IPS-18a (cell line): ENCODE results near the gene CCNJ.

Source experiments
- H3K27ac ChIP-seq: one replicate; pipeline ENCODE4 v1.5.1; 2013; ENCODE audit warnings: low read length
- H3K27me3 ChIP-seq: one replicate; pipeline ENCODE4 v1.6.1; 2013; ENCODE audit warnings: mild to moderate bottlenecking, low read length; ENCODE audit not compliant: control insufficient read depth, insufficient read depth
- H3K36me3 ChIP-seq: one replicate; pipeline ENCODE4 v1.6.1; 2013; ENCODE audit warnings: low read depth, low read length; ENCODE audit not compliant: control insufficient read depth
- H3K4me1 ChIP-seq: one replicate; pipeline ENCODE4 v1.6.1; 2013; ENCODE audit warnings: low read depth, low read length; ENCODE audit not compliant: control insufficient read depth
- H3K4me3 ChIP-seq: one replicate; pipeline ENCODE4 v1.5.1; 2013; ENCODE audit warnings: low read length
- H3K9ac ChIP-seq: one replicate; pipeline ENCODE4 v1.6.1; 2013; ENCODE audit warnings: mild to moderate bottlenecking, low read length, moderate library complexity
- H3K9me3 ChIP-seq: one replicate; pipeline ENCODE4 v1.6.1; 2013; ENCODE audit warnings: low read depth, low read length; ENCODE audit not compliant: control insufficient read depth

The CCNJ gene

DNA sequence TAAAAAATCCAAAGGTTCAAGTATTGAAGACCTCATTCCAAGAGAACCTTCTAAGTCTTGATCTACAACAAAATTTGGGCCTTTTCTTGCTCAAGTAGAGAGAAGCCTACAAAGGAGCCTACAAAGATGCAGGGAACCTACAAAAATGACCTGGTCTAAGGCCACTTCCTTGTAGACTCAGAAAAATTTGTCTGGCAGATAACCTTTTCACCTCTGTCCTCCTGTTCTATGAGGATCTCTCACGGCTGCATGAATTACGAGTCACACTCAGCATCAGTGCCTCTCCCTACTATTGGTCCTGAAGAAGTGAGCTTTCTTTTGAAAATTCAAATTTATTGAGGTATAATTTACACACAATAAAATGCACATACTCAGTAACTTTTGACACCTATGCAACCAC is 29.3 kb downstream of the CCNJ start:
- Histone ChIP-seq H3K4me3 (no peak overlapping the region), H3K27me3 (no peaks in the 10 kb centered on the region), H3K27ac (no peak overlapping the region), H3K36me3 (no peaks in the 10 kb centered on the region), H3K9ac (no peak overlapping the region), H3K9me3 (no peaks in the 10 kb centered on the region), H3K4me1 (no peaks in the 10 kb centered on the region)

DNA sequence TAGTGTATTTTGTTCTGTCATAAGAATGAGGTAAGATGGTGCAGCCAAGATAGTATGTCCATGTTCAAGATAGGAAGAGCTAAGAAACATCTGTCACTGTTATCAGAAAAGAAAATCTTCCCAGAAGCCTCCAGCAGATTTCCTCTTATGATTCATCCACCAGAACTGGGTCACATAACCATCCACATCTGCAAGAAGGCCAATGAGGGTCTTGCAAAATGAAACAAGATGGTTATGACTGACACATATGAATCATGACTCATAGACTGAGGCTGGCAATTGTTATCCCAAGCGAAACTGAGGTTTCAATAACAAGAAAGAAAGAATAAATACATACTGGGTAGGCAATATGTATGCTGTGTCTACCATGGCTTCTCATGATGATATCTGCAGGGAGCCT is 30.3 kb downstream of the CCNJ start:
- Histone ChIP-seq H3K27ac (no peak overlapping the region), H3K9me3 (no peaks in the 10 kb centered on the region), H3K36me3 (no peaks in the 10 kb centered on the region), H3K27me3 (no peaks in the 10 kb centered on the region), H3K4me1 (no peaks in the 10 kb centered on the region), H3K4me3 (no peak overlapping the region), H3K9ac (no peak overlapping the region)

DNA sequence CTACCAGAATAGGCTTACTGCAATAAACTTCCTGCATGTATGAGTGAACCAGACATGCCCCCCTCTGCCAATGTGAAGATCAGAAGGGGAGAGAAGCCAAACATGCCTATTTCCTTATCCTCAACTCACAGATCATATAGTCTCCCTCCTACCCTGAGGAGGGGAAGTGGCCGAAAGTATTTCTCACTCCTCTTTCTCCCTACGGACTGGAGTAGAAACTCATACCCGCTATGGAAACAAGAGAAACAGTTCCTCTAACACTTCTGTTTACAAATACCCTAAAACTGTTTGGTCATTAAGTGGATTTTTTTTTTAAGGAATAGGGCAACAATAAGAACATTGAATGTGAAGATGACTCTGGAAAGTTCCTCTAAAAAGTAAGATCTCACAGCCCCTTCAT is 31.4 kb downstream of the CCNJ start:
- Histone ChIP-seq H3K27me3 (no peaks in the 10 kb centered on the region), H3K9me3 (no peaks in the 10 kb centered on the region), H3K27ac (no peak overlapping the region)

DNA sequence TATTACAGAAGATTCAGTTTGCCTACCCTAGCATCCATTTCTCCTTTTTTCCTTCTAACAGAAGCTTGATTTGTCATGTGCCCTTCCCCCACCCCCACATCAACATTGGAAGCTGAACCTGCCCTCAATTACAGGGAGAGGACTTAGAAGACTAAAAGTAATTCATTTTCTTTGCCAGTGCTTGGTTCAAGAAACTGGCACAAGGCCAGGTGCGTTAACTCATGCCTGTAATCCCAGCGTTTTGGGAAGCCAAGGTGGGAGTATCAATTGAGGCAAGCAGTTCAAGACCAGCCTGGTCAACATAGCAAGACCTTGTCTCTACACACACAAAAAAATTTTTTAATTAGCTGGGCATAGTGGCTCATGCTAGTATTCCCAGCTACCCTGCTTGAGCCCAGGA is 32.6 kb downstream of the CCNJ start:
- Histone ChIP-seq H3K4me1 (no peaks in the 10 kb centered on the region), H3K9ac (no peak overlapping the region), H3K27ac (no peak overlapping the region)

More for the DNA sequence above, 31.4 kb downstream of the CCNJ start:
- no peaks in the 10 kb centered on the region for H3K36me3 ChIP-seq
- H3K4me3 ChIP-seq, result no peak overlapping the region
- no peak overlapping the region for H3K9ac ChIP-seq
- no peaks in the 10 kb centered on the region for H3K4me1 ChIP-seq

DNA sequence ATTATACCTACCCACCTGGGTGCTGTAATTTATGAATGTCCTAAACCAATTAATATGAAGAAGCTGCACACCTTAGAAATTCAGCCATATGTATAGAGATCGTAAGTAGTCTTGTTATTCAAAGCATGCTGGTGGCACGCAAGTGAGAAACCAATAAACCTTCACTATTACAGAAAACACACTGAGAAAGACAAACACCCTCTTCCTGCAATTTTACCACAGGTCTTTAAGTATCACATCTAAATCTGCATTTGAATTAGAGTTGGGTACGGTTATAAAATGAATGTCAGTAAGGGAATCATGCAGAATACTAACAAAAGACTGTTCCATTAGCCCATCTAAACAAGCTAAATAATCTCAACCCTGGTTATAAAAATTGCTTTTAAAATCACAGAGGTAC is 33.8 kb downstream of the CCNJ start:
- no peaks in the 10 kb centered on the region for H3K27me3 ChIP-seq
- no peaks in the 10 kb centered on the region for H3K4me1 ChIP-seq
- H3K9me3 ChIP-seq, result no peaks in the 10 kb centered on the region
- no peaks in the 10 kb centered on the region for H3K36me3 ChIP-seq
- H3K27ac ChIP-seq, result no peak overlapping the region
- no peak overlapping the region for H3K9ac ChIP-seq
- H3K4me3 ChIP-seq, result no peak overlapping the region

More for the DNA sequence above, 32.6 kb downstream of the CCNJ start:
- Histone ChIP-seq H3K9me3 (no peaks in the 10 kb centered on the region), H3K27me3 (no peaks in the 10 kb centered on the region), H3K4me3 (no peak overlapping the region), H3K36me3 (no peaks in the 10 kb centered on the region)

DNA sequence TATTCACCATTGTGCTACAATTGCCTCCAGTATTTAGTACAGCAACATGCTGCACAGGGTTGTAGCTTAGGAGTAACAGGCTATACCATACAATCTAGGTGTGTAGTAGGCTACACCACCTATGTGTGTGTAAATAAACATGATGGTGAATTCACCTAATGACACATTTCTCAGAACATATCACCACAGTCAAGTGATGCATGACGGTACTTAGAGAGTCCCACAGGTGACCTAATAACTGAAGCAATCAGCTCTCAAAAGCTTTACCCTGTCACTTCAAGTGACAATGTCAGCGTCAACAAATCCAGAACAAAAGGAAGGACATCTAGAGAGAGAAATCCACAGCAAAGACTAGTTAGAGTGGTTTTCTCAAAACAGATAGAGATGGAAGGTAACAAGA is 38.8 kb downstream of the CCNJ start:
- Histone ChIP-seq H3K4me3 (no peak overlapping the region), H3K27ac (no peak overlapping the region), H3K9ac (no peak overlapping the region), H3K9me3 (no peaks in the 10 kb centered on the region), H3K27me3 (no peaks in the 10 kb centered on the region), H3K36me3 (no peaks in the 10 kb centered on the region), H3K4me1 (no peaks in the 10 kb centered on the region)

DNA sequence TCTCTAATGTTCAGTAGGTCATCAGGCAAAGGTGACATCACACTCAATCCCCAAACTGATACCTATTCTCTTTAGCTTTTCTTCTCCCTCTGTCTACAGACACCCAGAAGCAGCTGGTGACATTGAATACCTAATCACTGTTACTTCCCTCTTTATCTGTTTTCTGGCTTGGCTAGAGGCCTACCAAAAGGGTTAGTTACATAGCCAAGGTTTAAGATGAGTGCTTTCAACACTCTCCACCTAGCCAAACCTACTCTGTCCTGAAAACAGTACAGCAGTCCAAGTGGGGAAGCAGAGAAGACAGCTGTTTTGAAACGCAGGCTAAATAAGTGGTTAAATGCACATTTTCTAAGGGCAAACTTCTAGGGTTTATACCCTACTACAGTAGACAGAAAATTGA is 39.4 kb downstream of the CCNJ start:
- no peaks in the 10 kb centered on the region for H3K9me3 ChIP-seq

DNA sequence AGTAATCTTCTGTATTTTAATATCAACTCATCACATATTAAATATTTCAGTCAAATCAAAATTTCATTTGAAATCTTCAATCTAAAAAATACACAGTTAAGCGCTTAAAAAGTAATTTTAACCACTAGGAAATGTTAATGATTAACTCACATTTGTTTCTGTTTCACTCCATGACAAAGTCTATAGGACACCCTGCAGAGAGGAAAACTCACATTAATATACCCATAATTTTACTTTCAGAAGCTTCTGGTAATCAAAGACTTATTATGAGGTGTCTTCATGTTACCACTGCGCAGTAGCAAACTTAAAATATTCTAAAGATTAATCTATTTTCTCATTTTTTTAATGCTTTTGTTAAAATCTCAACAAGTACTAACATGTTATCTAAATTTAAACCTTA is 45.7 kb downstream of the CCNJ start:
- H3K4me3 ChIP-seq, result no peak overlapping the region
- no peak overlapping the region for H3K27ac ChIP-seq

More for the DNA sequence above, 39.4 kb downstream of the CCNJ start:
- Histone ChIP-seq H3K27ac (no peak overlapping the region), H3K4me1 (no peaks in the 10 kb centered on the region), H3K4me3 (no peak overlapping the region), H3K27me3 (no peaks in the 10 kb centered on the region), H3K36me3 (no peaks in the 10 kb centered on the region), H3K9ac (no peak overlapping the region)

DNA sequence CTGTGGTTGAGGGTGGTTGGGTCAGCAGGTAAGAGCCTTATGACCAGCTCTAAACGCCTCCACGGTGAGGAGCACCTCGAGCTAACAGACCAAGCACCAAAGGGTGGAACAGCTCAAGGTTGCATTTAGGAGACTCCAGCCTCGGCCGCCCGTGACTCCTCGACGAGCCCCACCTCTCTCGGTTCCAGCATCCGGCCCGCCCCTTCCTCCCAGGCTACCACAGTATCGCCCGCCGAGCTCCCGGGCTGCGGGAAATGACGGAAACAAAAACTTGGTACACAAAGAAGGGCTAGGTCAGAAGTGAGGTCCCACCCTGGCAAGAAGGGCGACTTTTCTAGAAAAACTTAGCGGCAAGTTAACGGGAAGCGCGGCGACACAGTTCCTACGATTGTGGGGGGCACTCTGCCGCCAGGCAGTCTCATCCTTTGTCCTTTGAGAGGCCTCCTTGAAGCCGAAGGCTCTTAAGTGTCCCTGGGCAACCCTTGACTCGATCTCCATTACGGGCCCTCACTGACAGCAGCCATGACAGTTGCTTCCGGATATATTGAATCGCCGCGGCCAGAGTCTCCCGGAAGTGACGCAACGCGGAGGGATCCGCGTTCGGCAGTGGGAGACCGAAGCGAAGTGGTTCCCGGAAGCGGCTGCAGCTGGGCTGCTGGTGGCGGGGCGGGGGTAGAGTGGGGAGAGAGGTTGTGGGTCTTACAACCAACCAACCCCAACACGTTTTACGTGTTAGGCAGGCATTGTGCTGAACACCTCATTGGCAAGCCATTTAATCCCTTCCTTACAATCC is 46.5 kb downstream of the CCNJ start:
- H3K9me3 ChIP-seq, result no peaks in the 10 kb centered on the region
- no peaks in the 10 kb centered on the region for H3K4me1 ChIP-seq
- no peak overlapping the region for H3K9ac ChIP-seq
- H3K27me3 ChIP-seq, result no peaks in the 10 kb centered on the region
- no peak overlapping the region for H3K27ac ChIP-seq
- no peak overlapping the region for H3K4me3 ChIP-seq
- H3K36me3 ChIP-seq, result no peaks in the 10 kb centered on the region

More for the DNA sequence above, 45.7 kb downstream of the CCNJ start:
- Histone ChIP-seq H3K27me3 (no peaks in the 10 kb centered on the region), H3K36me3 (no peaks in the 10 kb centered on the region), H3K9me3 (no peaks in the 10 kb centered on the region), H3K9ac (no peak overlapping the region), H3K4me1 (no peaks in the 10 kb centered on the region)

DNA sequence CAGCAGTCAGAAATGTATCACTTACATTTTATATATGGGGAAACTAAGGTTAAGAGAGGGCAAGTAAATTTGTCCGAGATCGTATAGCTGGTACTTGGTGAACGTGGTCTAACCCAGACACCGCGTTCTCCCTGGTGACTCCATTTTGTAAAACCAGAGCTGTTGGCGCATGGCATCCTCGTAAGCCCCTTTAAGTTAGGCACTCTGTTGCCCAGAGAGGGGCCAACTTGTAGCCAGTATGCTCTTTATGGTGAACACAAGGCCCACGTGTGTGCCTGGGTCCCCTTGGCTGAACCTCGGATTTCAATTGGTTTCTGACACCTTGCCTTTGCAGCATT is 47.0 kb downstream of the CCNJ start:
- H3K9ac ChIP-seq, result no peak overlapping the region
- no peaks in the 10 kb centered on the region for H3K4me1 ChIP-seq
- no peak overlapping the region for H3K27ac ChIP-seq
- no peak overlapping the region for H3K4me3 ChIP-seq
- H3K9me3 ChIP-seq, result no peaks in the 10 kb centered on the region
- H3K27me3 ChIP-seq, result no peaks in the 10 kb centered on the region
- no peaks in the 10 kb centered on the region for H3K36me3 ChIP-seq

DNA sequence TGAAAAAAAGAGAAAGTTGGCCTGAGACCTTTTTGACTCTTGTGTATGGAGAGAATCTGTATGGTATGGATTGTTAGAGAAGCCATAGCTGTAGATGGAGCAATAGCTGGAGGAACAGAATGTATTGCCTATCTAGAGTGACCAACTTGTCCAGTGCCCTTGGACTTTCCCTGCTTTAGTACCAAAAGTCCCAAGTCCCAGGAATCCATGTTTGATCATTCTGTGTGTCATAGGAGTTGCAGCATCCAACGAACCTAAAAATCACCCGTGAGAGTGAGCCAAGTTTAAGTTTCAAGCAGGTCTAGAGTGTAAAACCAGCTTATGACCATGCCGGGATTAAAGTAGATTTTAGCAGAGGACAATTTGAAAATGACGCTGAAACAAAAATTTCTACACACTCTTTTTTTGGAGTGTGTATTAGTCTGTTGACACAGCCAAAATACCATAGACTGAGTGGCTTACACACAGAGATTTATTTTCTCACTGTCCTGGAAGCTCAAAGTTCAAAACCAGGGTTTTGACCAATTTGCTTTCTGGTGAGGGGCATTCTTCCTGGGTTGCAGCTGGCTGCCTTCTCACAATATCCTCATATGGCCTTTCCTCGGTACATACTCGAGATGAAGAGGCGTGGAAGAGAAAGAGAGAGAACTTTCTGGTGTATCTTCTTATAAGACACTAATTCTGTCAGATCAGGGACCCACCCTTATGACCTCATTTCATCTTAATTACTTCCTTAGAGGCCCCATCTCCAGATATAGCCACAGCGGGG is 49.8 kb downstream of the CCNJ start:
- no peaks in the 10 kb centered on the region for H3K27me3 ChIP-seq
- H3K27ac ChIP-seq, result no peak overlapping the region
- H3K4me3 ChIP-seq, result no peak overlapping the region
- H3K4me1 ChIP-seq, result no peaks in the 10 kb centered on the region
- no peak overlapping the region for H3K9ac ChIP-seq
- no peaks in the 10 kb centered on the region for H3K36me3 ChIP-seq
- H3K9me3 ChIP-seq, result no peaks in the 10 kb centered on the region

DNA sequence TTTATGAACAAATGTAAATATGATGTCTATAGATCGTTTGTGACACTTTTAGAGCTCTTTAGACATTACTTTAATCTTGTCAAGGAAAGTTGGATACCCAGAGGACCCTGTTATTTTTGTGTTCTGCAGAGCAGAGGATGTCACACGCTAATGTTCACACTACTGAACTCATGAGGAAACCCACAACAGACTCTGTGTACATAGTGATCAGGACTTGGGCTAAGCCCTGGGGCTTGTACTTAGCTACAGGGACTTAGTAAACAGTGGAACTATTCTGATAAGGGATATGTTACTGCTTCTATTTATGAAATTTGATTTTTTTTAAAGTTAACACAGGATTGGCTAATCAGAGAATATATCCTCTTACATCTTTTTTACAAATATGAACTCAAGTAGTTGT is 50.6 kb downstream of the CCNJ start:
- no peaks in the 10 kb centered on the region for H3K36me3 ChIP-seq
- no peak overlapping the region for H3K9ac ChIP-seq
- H3K4me3 ChIP-seq, result no peak overlapping the region
- H3K27ac ChIP-seq, result no peak overlapping the region
- H3K9me3 ChIP-seq, result no peaks in the 10 kb centered on the region
- H3K4me1 ChIP-seq, result no peaks in the 10 kb centered on the region
- H3K27me3 ChIP-seq, result no peaks in the 10 kb centered on the region
